ENCODE data around the gene AKAIN1.

Gene AKAIN1

GRCh38 chr18:5214583-5215351 lies 17.7 kb upstream of the AKAIN1 start:
- Histone ChIP-seq H3K4me3 (ENCODE audit: low read depth, low read length, poor library complexity, severe bottlenecking) (no peak overlapping the region), H3F3A (ENCODE audit: insufficient read depth, low read length) (no peaks in the 10 kb centered on the region), H3K27ac (ENCODE audit: low read depth, low read length, poor library complexity, severe bottlenecking) (no peak overlapping the region), H3K36me3 (ENCODE audit: insufficient read depth, low read length) (no peaks in the 10 kb centered on the region), H3K9ac (ENCODE audit: low read length) (no peak overlapping the region), H3K9me3 (ENCODE audit: low read length) (no peaks in the 10 kb centered on the region), H3K79me2 (ENCODE audit: insufficient read depth, low read length) (no peaks in the 10 kb centered on the region), H2AFZ (ENCODE audit: low read length) (no peak overlapping the region), H3K4me1 (ENCODE audit: insufficient read depth, low read length, severe bottlenecking) (no peaks in the 10 kb centered on the region), H3K4me2 (ENCODE audit: low read length) (no peak overlapping the region), H3K27me3 (ENCODE audit: insufficient read depth, low read length) (no peaks in the 10 kb centered on the region), H4K20me1 (ENCODE audit: insufficient read depth, low read length) (no peaks in the 10 kb centered on the region), H3K9me2 (ENCODE audit: low read depth, low read length) (no peaks in the 10 kb centered on the region)
- no peak for TF ChIP-seq CTCF (IDR thresholded peaks at IDR 0.05; ENCODE audit: low read length)
- TF ChIP-seq EZH2 (IDR thresholded peaks at IDR 0.05; ENCODE audit: borderline replicate concordance, low read length), result no peak

GRCh38 chr18:5207471-5208150 lies 10.6 kb upstream of the AKAIN1 start:
- Histone ChIP-seq H3K4me1 (ENCODE audit: insufficient read depth, low read length, severe bottlenecking) (no peaks in the 10 kb centered on the region), H3K27ac (ENCODE audit: low read depth, low read length, poor library complexity, severe bottlenecking) (no peak overlapping the region), H3K4me2 (ENCODE audit: low read length) (no peak overlapping the region), H3K4me3 (ENCODE audit: low read depth, low read length, poor library complexity, severe bottlenecking) (no peak overlapping the region), H3K36me3 (ENCODE audit: insufficient read depth, low read length) (no peaks in the 10 kb centered on the region), H3K9me2 (ENCODE audit: low read depth, low read length) (no peaks in the 10 kb centered on the region), H3F3A (ENCODE audit: insufficient read depth, low read length) (no peaks in the 10 kb centered on the region), H3K9ac (ENCODE audit: low read length) (no peak overlapping the region), H4K20me1 (ENCODE audit: insufficient read depth, low read length) (no peaks in the 10 kb centered on the region), H3K9me3 (ENCODE audit: low read length) (no peaks in the 10 kb centered on the region), H3K27me3 (ENCODE audit: insufficient read depth, low read length) (no peaks in the 10 kb centered on the region), H2AFZ (ENCODE audit: low read length) (no peak overlapping the region), H3K79me2 (ENCODE audit: insufficient read depth, low read length) (no peaks in the 10 kb centered on the region)
- TF ChIP-seq EZH2 (IDR thresholded peaks at IDR 0.05; ENCODE audit: borderline replicate concordance, low read length) (no peak), CTCF (IDR thresholded peaks at IDR 0.05; ENCODE audit: low read length) (no peak)

GRCh38 chr18:5198311-5198710 lies 1.3 kb upstream of the AKAIN1 start:
- no peak overlapping the region for H3K27ac ChIP-seq (ENCODE audit: low read depth, low read length, poor library complexity, severe bottlenecking)

More at GRCh38 chr18:5198311-5198710, 1.3 kb upstream of the AKAIN1 start:
- Histone ChIP-seq H3K4me3 (ENCODE audit: low read depth, low read length, poor library complexity, severe bottlenecking) (no peak overlapping the region), H3K36me3 (ENCODE audit: insufficient read depth, low read length) (no peaks in the 10 kb centered on the region), H2AFZ (ENCODE audit: low read length) (no peak overlapping the region), H3F3A (ENCODE audit: insufficient read depth, low read length) (no peaks in the 10 kb centered on the region), H4K20me1 (ENCODE audit: insufficient read depth, low read length) (no peaks in the 10 kb centered on the region), H3K79me2 (ENCODE audit: insufficient read depth, low read length) (no peaks in the 10 kb centered on the region), H3K4me2 (ENCODE audit: low read length) (no peak overlapping the region), H3K9me2 (ENCODE audit: low read depth, low read length) (no peaks in the 10 kb centered on the region), H3K9me3 (ENCODE audit: low read length) (no peaks in the 10 kb centered on the region), H3K4me1 (ENCODE audit: insufficient read depth, low read length, severe bottlenecking) (no peaks in the 10 kb centered on the region), H3K27me3 (ENCODE audit: insufficient read depth, low read length) (no peaks in the 10 kb centered on the region), H3K9ac (ENCODE audit: low read length) (no peak overlapping the region)
- TF ChIP-seq EZH2 (IDR thresholded peaks at IDR 0.05; ENCODE audit: borderline replicate concordance, low read length), result no peak
- TF ChIP-seq CTCF (IDR thresholded peaks at IDR 0.05; ENCODE audit: low read length), result no peak
